Suppressor macrophage treated with lipopolysaccharide for 1 hour (primary cell): ENCODE data around the gene PCSK6.

Source experiments
- DNase-seq, 3 donors: peaks; one replicate each; pipeline ENCODE4 v3.0.0-alpha.2; 2020 to 2022

Gene PCSK6

DNA sequence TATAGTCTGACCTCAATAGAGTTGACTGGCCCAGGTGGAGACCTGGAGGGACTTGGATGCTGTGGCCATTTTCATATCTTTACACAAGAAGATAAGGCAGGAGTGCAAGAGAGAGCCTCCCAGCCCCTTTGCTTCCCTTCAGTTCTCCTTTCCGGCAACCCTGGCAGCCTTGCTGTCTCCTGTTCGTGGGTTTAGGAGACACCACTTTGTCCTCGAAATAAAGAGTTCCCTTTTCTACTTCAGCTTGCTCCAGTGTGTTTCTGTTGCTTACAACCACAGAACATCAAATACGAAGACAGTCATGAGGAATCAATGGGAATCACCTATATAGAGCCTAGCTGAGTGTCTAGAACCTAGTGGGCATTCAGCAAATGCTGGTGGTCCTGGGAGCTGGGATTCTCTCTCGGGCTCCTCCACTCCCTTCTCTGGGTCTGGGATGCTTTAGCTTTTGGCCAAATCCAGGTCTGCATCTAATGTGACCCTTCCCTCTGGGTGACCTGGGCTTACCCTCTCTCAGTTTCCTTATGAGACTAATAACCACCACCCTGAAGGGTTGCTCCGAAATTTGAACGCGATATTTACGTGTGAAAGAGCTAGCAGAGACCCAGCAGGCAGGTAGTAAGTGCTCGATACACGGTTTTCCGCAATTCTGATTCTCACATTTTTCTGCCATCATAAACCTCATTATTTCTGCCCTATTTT, 44.5 kb downstream of the PCSK6 start:
- no peak for DNase-seq

DNA sequence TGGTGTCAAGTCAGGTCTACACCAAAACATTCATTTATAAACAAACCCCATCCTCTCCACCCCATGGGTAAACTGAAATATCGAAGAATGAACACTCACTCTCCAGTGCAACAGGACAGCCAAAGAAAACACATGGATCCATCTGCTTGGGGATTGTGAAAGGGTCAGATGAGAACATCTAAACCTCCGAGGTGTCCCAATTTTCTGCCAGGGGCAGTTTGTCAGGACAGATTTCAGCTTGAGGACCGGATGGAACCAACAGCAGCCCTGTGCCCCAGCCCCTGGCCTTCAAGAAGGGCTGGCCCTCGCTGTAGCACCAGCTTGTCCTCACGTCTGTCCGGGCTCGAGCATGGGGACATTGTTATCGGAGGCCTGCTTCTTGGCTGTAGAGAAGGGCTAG, 45.5 kb downstream of the PCSK6 start:
- DNase-seq: no peak

DNA sequence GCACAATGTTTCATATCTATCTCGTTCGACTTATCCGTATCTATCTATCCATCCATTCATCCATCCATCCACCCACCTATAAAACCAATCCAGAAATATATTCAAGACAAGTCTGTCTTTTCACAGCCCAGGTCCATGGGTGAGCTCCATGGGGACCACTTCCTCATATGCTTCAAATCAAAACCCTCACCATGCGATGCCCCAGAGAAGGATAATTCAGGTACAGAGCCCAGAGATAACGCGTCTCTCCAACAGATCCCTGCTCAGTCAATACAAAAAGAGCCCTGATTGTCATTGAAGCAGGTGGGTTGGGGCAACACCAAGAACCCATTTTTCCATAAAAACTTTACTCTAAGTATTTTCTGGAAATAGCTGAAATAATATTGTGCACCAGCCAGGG, 47.2 kb downstream of the PCSK6 start:
- no peak for DNase-seq

DNA sequence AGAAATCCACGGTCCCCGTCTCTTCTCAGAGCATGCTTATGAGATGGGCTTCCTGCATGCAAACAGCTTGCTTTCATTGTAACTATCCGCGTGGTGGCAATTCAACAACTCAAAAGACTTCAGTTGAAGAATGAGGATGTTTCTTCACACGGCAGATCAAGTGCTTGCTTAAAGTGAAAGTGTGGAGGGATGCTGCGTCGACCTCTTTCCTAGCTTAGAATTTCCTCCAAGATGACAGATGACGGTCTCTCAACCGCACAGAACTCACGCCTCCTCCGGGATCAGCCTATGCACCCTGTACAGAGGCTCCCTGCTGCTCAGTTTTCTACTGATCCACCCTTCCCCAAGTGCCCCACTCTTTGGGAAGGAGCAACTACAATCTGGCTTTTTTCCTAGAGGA, 47.8 kb downstream of the PCSK6 start:
- peak; percentile 33 to 47 (median 41) for DNase-seq

DNA sequence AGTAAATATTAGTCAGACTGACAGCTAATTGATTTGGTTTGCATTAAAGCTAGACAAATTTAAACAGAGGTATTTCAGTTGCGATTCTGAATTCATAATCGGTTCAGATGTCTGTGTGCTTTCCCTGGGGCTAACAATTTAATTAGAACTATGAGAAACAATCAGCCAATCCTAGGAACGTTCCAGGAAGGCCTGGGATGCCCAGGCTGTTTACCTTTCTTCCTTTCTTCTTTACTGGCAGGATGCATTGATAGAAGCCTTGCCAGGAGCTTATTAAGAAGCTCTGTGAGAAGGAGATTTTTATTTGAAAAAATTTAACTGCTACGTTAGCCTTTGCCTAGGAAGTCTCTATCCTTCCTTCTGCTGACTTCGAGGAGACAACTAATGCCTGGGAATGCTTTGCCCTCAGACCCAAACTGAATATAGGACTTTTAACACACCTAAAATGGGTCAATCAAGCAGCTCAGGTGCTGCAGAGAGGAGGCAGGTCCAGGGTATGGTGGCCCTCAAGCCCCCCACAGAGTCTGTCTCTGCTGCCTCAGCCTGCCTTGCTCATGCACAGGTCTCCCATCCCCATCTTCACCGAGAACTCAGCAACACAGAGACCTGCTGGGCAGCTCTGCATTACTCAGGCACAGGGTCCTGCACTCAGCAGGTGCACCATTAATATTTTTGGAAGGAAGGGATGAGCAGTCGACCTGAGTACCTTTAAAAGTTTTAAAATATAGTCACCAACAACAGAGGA, 48.5 kb downstream of the PCSK6 start:
- no peak for DNase-seq

DNA sequence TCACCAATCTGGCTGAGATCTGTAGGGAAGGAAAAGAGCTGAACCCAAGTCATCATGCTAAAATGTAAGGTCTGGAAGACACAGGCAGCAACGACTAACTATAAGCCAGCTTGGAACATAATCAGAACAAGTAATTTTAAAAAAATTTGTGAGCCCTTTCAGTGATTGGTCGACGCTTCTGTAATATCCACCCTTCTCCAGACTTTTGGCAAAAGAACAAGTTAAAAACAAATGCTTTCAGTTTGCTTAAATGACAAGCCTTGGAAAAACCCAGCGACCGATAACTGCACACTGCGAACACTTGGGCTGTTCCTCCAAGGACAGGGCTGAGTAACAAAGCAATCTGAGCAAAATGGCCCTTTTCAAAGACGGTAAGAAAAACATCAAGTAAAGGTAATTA, 49.6 kb downstream of the PCSK6 start:
- no peak for DNase-seq

DNA sequence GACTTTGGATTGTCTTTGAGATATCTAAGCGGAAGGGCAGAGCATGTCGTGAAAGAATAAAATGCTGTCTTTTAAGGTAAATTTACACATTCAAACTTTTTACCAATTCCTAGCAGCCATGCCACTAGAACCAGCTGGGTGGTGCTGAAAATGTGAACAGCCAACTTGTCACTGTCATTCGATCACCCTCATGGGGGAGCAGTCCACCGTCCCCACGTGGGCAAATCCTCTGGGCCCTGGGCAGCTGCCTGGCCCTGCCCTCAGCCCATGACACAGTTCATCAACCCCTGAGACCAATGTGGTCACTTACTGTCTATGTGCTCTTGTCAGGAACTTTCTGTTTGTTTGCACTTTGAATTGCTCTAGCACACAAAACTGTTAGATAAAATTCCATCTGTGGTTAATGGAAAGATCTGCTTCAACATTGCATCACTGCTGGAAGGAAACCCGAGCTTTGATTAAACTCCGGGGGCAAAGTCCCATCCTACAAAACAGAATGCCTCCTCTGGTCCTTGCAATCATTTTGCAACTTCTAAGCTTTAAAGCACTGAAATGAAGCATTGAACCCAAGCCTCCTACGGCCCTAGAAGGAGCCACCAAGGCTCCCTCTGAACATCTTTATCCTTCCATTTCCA, 50.1 kb downstream of the PCSK6 start:
- no peak for DNase-seq

DNA sequence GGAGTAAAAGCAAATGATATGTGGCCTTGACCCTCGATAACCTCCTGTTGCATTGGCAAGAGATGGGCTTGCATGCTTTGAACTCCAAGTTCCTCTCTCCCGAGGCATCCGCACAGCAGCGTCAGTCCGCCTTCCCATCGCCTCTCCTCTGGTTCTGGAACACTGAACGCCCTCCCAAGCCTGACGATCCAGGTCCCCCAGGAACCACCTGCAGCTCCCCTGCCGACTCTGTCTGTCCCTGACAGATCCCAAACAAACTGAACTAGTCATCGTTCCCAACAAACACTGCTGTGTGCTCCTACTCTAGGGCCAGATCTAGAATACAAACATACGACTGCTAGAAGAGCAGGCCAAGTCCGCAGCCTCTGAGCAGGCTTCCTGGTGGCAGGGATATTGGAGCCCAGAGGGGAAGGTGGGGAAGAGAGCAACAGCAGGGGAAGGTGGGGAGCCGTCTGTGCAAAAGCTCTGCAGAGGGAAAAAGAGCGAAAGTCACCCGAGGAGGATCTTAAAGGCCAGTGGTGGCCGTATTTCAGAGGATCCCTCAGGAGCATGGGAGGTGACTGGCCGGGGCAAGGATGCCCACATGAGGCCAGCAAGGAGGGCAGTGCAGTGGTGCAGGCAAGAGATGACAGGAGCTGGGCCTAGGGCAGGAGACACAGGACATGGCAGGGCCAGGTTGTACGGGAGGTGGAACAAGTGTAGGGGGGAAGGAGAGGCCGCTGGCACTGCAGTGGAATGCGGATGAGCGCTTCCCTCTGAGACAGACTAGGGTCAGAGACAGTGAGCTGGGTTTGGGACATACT, 50.8 kb downstream of the PCSK6 start:
- DNase-seq: no peak

DNA sequence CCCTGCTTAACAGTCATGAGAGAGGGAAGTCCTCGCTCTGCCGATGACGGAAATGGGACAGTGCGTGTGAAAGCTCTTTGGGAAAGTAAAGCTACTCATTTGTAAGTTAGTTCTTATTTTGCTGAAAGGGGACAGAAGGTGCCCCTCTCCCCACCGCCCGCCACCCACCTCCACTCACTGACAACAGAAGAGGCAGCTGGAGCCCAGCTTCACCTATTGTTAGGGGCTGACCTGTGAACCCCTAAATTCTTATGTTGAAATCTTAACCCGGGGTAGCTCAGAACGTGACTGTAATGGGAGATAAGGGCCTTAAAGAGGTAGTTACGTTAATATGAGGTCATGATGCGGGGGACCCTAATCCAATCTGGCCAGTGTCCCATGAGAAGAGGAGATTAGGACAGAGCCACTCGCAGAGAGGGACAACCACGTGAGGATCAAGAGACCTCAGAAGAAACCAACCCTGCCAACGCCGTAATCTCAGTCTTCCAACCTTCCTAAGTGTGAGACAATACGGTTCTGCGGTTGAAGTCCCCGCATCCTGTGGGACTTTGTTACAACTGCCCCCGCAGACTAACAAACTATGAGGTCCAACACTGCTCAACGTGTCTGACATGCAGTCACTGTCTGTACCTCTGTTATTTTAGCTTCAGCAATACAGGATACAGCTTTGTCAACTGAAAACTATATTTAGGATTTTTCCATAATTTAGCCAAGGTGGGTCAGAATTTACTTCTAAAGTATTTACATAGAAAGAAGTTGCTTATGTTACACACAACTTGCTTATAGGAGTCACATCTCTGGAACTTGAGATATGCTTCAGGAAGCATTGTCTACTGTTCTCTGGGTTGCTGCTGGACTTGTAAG, 51.7 kb downstream of the PCSK6 start:
- no peak for DNase-seq

DNA sequence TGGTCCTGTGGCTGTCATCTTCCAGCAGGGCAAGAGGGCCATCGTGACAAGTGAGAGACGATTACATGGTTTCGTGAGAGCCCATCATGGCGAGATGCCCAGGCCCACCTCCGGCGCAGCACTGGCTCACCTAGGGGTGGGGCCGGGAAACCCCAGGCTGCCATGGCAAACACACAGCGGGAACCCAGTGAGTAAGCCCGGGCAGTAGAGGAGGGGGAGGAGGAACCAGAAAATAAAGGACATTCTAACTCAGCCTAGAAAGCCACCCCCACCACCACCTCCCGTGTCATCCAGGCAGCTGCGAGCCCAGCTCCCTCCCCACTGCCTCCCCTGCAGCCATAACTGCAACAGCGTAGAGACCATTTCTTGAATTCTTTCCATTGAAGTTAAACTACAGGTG, 52.3 kb downstream of the PCSK6 start:
- no peak for DNase-seq

DNA sequence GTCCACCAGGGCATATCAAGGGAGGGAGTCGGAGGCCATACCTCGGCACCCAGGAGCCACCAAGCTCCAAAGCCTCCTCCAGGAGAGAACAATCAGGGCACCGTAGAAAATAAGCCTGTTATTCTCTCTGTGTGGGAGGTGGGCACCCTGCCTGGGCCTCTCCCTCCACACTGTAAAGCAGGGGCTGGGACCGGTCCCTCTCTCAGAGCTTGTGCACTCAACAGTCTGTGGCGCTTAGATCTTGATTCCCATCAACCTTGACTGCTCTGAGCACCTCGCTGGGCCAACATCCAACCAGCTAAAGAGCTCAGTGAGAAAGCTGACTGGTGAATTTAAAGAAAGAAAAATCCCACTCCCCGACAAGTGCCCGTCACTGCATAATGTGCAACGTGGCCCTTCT, 53.0 kb downstream of the PCSK6 start:
- no peak for DNase-seq

DNA sequence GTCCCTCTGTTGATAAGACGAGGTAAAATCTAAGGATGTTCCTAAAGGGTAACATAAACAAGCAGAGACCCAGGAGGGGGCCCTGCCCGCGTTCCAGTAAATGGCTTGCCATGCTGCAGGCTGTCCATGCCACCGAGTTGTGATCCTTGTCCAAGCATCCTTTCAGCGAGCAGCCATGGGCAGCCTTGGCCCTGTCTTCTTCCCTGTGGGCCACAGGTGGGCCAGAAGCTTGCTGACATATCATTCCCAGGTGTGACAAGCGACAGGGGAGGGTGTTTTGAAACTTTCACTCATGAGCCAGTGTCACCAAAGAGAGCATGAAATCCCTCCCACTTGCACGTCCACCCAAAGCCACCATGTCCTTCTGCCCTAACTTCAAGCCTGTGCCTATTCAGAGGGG, 53.7 kb downstream of the PCSK6 start:
- no peak for DNase-seq

DNA sequence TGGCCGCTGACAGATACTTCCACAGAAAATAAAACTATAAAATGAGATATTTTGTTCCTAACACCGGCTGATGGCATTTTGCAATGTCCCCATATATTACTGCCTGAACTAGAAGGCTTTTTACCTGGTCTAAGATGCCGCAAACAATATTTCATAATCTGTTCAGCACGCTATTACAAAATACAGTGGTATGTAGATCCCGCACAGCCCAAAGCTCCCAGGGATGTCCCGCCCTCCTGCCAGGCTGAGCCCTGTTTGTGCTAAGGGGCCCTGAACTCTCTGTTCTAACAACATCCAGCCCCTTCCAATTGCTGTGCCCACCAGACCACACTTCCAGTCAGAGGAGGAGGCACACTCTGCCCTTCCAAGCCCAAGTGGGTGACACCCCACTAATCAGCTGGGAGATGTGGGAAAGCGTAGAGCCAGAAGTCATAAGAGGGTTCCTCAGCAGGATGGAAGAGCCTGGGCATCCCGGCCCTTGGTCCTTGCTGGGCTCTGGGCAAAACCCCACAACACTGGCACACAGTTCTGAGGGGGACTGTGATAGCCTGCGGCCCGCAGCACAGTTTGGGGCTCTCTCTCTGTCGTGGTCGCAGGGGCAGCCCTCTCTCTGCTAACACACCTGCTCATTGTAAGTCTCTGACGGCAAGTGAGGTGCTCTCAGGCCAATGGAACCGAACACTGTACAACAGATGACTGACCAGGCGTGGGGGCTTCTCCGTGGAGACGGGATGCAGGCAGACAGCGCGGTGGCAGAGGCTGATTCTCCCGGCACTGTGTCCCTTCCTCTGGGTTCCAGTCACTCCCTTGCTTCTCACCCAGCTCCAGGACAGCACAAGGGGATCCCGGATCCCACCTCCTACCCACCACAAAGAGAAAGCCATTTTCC, 55.2 kb downstream of the PCSK6 start:
- no peak for DNase-seq

DNA sequence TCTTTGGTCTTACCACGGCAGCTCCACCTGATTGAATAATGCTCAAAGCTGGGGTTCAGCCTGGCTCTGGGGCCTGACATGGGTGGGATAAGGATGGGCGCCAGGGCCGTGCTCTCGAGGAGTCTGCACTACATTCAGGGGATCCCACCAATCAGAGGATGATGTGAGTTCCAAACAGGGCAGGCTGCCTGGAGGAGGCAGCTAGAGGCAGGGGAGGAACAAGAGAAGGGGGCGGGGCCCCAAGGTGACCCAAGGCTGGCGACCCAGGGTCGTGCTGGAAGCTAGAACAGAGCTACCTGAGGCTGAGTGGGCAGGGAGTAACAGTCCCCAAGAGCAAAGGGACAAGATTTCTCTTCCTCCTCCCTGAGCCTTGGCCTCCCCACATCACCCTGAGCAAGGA, 56.1 kb downstream of the PCSK6 start:
- DNase-seq: no peak

DNA sequence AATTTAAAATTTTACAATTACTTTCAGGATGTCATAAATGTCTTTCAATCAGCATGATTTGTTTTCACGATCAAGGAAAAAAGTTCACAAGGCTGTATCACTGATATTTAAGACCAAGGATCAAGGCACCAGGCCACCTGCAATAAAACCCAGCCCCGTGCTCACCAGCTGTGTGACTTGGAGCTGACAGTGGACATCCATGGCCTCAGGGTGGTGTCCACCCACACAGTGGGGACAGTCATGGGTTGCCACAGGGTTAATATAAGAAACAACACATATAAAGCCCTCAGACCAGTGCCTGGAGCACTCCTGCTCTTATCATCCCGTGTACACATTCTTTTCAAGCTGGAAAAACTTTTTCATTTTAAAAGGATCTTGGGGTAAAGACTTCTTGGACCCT, 56.5 kb downstream of the PCSK6 start:
- DNase-seq: no peak

DNA sequence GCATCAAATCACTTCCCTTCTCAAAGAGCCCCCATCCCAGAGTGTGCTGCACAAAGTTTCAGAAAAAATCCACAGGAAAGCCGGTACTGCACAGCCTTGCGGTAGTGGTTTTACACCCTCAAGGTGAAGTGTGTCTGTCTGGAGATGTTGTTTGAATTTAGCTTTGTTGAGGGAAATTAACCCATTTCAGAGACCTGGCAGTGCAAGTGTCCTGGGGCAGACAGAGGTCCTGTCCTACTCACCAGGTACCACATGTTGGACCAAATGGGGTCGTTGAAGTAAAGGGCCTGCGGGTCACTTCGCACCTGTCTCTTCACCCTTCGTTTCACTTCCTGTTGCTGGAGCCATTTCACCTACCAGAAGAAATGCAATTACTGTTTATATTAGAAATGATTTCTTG, 57.8 kb downstream of the PCSK6 start:
- no peak for DNase-seq

DNA sequence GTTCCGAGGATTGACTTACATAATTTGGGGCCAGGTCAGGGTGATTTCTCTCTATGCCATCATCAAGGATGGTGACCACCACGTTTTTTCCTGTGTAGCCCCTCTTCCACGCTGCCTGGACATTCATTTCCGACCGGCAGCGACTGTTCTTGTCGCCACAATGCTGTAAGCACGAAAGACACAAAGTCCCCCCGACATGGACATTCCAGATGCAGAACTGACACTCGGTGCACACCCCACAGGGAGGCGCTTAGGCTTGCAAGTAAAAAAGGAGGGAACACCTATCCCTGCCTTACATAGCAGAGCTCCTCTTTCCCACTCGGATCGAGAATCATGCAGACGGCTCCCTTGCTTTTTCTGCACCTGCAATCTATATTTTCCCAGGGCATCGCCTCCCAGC, 58.2 kb downstream of the PCSK6 start:
- no peak for DNase-seq

DNA sequence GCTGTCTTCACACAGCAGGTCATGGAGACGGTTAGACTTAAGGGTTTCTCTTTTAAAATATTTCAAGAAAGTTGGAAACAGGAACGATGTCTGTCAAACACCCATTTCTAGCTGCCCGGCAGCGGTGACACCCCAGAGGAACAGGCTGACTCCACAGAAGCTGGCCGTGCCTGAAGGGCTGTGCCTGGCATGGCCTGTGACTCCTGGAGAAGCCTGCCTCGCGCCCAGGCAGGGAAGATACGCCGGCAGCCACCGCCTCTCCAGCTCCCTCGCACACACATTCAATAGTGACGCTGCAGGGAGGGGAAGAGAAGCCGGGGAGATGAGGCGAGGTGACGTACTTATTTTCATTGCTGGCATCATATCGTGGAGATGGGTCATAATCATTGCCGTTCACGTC, 59.9 kb downstream of the PCSK6 start:
- no peak for DNase-seq

DNA sequence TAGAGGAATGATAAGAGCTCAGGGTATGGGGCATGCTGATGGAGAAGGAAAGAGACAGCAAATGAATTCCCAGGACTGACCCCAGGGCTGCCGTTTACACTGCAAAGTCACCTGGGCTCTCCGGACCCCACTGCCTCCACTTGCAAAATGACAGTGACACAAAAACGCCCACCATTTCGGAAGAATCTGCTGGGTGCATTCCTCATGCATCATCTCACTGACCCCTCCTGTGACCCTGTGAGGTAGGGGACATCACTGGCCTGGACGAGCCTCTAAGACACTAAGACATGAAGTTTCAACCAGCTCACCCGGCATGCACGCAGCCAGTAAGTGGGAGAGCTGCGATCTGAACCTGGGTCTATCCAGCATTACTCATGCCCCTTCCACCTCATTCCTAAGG, 60.3 kb downstream of the PCSK6 start:
- no peak for DNase-seq

DNA sequence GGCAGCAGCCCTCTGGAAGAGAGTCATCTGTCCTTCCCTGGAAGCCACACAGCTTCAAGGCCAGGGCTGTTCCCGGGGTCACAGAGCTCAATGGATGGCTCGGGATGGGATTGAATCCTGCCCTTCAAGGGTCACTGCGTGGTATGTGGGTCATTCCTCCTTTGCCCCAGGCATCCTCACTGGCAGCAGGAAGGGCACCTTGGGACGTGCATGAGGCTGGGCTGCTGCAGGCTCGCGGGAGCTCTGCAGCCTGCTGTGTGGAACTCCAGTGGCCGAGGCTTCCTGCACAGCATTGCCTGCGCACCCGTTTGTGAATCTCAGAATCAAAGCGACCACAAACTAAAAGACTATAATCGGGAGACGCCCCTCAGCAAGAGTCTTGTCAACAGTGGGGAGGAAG, 60.7 kb downstream of the PCSK6 start:
- DNase-seq: no peak
